ENCODE measurements around the gene CEP68.

The CEP68 gene

DNA sequence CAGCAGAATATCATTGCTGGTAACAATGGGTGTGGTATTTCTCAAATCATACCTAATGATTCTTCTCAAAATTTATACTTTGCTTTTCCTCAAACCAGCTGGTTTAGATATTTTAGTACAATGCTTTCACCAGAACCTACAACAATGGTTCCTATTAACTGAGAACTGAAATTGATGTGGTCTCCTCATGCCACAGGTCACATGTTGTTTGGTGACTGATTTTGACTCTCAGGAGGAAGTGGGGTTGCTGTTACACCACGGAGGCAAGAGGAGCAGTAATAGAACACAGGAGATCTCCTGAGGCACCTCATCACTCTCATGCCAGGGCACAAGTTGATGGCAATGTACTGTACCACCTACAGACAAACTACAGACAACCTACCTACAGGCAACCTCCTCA, 3.0 kb upstream of the CEP68 start:
- no peak for DNase-seq (ENCODE audit: low read depth)
- no peak overlapping the region for H3K4me3 ChIP-seq (ENCODE audit: low read length)
- TF ChIP-seq, protein P1, sequence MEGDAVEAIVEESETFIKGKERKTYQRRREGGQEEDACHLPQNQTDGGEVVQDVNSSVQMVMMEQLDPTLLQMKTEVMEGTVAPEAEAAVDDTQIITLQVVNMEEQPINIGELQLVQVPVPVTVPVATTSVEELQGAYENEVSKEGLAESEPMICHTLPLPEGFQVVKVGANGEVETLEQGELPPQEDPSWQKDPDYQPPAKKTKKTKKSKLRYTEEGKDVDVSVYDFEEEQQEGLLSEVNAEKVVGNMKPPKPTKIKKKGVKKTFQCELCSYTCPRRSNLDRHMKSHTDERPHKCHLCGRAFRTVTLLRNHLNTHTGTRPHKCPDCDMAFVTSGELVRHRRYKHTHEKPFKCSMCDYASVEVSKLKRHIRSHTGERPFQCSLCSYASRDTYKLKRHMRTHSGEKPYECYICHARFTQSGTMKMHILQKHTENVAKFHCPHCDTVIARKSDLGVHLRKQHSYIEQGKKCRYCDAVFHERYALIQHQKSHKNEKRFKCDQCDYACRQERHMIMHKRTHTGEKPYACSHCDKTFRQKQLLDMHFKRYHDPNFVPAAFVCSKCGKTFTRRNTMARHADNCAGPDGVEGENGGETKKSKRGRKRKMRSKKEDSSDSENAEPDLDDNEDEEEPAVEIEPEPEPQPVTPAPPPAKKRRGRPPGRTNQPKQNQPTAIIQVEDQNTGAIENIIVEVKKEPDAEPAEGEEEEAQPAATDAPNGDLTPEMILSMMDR (conservative IDR thresholded peaks at IDR 0.05; ENCODE audit: low read depth, low read length): no peak

DNA sequence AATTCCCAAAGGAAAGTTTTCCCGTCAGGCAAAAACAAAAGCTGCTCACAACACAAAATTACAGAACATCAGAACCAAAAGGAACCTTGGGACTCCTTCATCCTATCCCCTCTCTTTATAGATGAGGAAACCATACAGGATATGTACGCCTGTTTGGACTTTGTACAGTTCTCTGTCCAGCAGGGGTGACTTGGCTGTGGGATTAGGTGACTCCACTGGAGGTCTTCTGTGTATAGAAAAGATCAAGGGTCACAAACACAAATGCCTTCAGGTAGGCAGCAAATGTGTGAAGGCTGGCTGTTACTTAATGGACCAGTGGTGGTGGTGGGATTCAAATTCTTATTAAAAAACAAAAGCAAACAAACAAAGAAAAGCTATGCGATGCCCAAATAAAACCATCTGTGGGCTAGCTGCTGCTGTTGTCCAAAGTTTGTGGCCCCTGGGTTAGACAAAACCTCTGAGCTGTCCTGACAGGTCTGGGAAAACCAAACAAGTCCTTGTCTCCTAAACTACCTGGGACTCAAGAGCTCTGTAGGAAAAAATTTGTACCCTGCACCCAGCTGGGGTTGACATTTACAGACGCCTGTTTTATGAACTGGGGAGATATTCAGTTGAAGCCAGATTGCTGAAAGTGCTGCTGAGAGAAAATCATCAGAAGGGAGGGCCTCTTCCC, 1.3 kb upstream of the CEP68 start:
- H3K4me3 ChIP-seq (ENCODE audit: low read length): no peak overlapping the region
- TF ChIP-seq, protein P1 (conservative IDR thresholded peaks at IDR 0.05; ENCODE audit: low read depth, low read length): no peak
- DNase-seq (ENCODE audit: low read depth): no peak

DNA sequence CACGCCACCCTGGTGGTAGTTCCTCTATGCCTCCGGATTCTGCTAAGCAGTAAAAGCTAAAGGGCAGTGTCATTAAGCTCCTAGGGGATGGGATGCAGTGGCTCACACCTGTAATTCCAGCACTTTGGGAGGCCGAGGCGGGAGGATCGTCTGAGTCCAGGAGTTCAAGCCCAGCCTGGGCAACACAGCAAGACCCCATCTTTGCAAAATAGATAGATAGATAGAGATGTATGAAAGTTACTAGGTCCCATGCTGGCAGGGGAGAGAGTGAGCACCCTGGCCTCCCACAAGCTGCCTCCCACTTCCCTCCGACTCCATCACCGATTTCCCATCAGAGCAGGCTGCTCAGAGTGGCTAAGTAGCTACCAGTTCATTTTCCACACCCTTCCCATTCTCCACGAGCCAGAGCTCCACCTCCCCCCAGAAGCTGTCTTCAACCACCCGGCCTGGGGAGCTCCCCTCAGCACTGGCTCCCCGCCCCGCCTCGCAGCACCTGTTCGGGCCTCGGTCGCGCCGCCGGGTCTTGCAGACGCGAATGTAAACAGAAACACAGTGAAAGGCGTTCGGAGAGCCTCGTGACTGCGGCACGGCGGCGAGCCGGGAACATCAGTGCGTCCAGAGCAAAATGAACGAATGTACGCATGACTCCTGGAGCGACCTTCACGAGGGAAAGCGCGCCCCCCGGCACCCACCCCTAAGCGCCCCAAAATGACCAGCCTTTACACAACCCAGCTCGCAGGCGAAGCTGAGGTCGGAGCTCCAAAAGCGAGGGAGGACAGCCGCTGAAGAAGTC, 598 bp upstream of the CEP68 start:
- TF ChIP-seq, protein P1 (conservative IDR thresholded peaks at IDR 0.05; ENCODE audit: low read depth, low read length): no peak
- no peak for DNase-seq (ENCODE audit: low read depth)
- peak overlapping the region; percentile 78 for H3K4me3 ChIP-seq (ENCODE audit: low read length)

DNA sequence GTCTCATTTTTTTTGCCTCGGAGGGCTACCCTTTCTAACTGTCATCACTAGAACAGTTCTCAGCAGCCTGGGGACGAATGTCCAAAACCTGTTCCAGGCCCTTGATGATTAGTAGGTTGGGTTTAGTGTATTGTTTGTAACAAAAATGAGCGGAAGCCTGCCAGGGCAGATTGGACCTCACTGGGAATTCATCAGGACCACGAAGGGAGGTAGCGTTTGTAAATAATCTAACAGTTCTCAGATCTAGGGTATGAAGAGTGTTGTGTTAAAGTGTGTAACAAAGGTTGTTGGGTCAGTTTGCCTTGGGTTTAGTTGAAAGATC, 799 bp downstream of the CEP68 start:
- DNase-seq (ENCODE audit: low read depth): no peak
- peak overlapping the region; percentile 78 for H3K4me3 ChIP-seq (ENCODE audit: low read length)
- TF ChIP-seq, protein P1 (conservative IDR thresholded peaks at IDR 0.05; ENCODE audit: low read depth, low read length): no peak

DNA sequence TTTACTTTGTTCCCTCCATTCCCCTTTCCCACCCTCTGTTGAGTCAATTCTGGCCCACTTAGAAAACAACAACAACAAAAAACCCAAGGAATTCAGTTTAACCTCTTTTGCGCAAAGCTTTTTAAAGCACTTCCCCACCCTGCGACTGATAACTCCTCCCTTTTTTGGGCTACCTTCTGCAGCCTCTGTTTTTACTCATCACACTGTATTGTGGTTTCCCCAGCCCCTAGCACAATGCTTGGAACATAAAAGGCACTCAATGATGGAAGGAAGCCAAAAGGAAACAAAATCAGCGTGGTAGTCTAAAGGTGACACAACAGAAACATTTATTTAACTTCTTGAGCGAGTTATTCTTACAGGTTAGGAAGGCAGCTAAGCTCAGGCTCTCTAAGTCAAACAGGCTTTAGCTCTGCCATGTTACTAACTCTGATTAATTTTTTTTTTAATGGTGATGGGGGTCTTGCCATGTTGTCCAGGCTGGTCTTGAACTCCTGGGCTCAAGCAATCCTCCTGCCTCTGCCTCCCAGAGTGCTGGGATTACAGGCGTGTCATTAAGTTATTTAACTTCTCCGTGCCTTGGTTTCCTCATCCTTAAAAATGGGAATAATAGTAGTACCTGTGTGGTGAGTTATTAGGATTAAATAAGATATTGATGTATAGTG, 1.3 kb downstream of the CEP68 start:
- peak overlapping the region; percentile 78 for H3K4me3 ChIP-seq (ENCODE audit: low read length)
- TF ChIP-seq, protein P1 (conservative IDR thresholded peaks at IDR 0.05; ENCODE audit: low read depth, low read length): no peak
- DNase-seq (ENCODE audit: low read depth): no peak

DNA sequence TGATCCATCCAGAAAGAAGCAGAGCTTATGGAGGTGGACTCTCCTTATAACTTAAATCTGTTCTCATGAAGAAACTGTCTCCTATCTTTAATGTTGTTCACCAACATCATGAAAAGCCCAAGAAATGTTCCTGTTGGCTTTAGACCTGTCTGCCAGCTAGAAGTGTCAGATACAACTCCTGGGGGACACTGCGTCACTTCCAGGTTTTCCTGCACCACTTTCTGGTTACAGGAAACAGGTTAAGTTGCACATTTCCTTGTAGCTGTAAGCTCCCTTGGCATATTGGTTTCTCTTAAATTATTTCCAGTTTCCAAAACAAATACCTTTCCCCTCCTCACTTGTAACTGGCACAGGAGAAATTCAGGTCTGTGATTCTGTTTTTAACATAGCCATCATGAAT, 2.9 kb downstream of the CEP68 start:
- no peak for DNase-seq (ENCODE audit: low read depth)
- TF ChIP-seq, protein P1 (conservative IDR thresholded peaks at IDR 0.05; ENCODE audit: low read depth, low read length): no peak
- no peak overlapping the region for H3K4me3 ChIP-seq (ENCODE audit: low read length)

All from retinal pigment epithelial cell (primary cell).